T-helper 22 cell (primary cell): ENCODE measurements around the gene OXER1.

Source experiments
- DNase-seq: peaks from one replicate; pipeline ENCODE4 v3.0.0-alpha.2; 2020; ENCODE audit warnings: low read depth

The OXER1 gene

DNA sequence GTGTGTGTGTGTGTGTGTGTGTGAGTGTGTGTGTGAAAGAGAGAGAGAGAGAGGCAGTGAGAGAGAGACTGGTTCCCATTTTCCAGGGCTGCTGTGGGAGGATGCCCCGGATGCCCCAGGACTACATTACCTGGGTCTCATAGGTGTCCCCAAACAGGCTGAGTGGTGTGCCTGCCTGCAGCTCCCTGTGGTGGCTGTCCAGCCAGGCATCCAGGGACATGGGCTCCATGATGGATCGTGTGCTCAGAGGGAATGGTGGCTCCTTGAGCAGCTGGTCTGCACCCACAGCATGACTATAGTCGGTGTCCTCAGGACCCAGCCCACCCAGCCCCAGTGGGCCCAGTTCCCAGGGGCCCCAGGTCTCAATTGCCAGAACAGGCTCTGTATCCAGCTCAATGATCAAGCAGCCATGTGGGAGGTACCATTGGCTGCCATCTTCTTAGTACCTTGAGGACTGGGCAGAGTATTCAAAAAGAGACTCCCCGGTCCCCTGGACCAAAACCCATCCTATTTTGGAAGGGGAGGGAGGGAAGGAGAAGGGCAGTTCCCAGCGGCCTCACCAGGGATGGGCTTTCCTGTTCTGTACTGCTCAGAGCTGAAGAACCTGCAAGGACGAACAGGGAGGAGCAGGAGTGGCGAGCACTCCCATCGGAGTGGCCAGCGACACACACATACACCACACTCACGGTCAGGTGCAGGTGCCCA is 5.8 kb upstream of the OXER1 start:
- DNase-seq, result no peak

DNA sequence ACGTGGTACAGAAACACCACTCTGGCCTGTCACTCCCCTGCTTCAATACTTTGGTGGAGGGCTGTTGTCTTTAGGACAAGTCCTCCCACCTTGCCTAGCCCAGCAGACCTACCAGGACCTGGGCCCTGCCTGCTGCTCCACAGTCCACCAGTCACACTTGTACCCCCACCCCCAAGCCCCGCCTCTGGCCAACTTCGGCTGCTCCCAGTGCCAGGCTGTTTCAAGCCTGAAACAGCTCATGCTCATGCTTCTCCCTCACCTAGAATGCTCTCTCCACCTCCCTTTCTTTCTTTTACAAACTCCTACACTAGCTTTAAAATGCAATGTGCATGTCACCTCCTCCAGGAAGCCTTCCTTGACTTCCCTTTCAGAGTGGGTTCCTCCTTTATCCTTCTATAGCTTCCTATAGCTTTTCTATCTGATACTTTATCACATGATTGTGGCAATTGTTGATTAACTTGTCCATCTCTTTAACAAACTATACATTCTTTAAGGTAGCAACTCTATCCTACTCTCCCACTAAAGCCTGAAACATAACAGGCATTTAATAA is 4.8 kb upstream of the OXER1 start:
- DNase-seq, result no peak

DNA sequence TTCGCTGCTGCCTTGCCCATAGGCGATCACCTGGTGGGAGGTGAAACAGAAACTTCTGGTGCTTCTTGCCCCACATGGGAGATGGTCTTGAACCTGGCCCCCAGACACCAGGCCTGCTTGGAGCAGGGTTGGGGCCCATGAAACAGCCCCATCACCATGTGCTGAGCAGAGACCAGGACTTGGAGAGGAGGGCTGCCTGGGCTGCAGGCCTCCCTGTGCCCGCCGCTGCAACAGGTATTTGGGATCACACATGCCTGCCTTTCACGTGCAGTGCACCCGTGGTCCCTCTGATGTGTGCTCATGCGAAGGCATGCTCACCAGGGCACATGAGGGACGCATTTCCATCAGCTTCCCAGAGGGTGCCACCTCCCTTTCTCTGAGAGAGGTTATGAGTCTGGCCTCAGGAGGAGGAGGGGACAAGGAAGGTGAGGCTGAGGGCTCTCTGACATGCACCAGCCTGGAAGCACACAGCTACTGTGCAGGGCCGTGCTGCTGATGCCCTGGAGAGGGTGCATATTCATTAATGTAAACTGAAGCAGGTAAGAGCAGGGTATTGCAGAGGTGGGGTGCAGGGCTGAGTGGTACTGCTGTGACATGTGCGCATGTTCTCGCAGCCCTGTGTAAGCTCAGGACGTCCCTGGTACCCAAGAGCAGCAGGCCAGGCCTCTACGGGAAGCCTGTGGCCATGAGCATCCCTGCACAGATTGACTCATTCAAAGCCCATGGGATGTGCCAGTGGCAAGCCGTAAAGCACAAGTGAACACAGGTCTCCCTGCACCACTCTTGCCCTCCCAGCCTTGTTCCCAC is 4.2 kb upstream of the OXER1 start:
- no peak for DNase-seq

DNA sequence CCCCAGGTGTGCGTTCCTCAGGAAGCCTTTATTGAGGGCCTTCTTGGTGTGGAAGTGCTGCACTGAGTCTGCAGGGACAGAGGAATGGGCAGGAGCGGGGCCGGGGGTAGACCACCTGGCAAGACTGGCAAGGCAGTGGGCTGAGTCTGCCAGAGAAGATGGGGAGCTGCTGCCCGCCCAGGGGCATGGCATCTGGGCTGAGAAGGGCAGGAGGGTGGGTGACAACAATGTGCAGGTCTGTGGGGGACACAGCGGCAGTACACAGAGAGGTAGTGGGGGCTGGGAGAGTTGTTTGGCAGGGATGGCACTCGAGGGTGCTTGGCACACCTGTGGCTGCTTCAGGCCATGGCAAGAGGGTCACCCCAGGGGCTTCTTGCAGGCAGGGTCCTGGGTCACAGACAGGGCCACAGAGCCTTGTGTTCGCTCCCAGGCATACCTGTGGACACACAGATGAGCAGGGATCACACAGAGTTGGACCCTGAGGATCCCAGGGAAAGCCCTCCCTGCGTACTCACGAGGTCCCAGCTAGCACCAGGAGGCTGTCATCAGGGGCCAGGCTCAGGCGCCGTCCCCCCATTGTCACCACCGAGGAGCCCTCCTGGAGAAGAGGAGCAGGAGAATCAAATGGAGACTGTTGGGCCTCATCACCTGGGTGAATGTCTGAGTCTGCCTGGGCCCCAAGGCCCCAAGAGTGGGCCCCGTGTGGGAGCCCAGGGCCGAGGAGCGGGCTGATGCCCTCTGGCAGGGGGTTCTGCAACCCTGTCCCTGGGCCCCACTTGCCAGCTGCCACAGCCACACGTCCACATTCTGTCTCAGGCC is 3.4 kb upstream of the OXER1 start:
- DNase-seq, result no peak

DNA sequence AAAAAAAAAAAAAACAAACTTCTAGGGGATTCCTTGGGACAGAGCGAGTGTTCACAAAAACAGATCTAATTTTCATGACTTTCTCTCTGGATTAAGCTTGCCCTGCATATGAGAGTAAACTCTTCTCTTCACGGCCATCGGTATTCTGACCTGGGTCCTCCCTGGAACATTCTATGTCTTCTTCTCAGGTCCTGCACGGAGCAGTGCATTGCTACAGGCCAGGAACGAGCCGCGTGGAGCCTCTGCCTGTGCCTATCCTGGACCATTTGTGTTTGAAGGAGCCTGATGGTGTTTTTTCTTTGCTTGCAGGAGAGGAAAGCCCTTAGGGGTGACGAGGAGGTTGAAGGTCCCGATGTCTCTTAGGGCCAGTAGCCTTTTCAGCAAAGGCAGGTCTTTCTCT is 1.8 kb upstream of the OXER1 start:
- DNase-seq, result no peak

DNA sequence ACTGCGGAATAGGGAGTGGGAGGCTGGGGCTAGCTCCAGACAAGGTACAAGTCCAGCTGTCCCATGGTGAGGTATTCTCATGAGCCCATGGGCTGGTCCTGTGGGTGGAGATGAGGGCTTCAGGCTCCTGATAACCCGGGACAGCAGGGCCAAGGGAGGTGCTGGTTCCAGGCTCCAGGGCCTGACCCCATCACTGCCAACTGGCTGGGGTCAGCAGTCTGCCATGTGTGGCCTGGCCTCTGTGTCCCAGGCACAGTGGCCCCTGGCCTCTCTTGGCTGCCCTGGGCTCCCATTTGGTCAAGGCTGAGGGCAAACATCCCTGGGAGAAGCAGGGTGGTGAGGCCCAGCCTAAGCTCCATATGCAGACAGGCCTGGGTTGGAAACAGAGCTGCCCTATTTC is 966 bp upstream of the OXER1 start:
- no peak for DNase-seq

DNA sequence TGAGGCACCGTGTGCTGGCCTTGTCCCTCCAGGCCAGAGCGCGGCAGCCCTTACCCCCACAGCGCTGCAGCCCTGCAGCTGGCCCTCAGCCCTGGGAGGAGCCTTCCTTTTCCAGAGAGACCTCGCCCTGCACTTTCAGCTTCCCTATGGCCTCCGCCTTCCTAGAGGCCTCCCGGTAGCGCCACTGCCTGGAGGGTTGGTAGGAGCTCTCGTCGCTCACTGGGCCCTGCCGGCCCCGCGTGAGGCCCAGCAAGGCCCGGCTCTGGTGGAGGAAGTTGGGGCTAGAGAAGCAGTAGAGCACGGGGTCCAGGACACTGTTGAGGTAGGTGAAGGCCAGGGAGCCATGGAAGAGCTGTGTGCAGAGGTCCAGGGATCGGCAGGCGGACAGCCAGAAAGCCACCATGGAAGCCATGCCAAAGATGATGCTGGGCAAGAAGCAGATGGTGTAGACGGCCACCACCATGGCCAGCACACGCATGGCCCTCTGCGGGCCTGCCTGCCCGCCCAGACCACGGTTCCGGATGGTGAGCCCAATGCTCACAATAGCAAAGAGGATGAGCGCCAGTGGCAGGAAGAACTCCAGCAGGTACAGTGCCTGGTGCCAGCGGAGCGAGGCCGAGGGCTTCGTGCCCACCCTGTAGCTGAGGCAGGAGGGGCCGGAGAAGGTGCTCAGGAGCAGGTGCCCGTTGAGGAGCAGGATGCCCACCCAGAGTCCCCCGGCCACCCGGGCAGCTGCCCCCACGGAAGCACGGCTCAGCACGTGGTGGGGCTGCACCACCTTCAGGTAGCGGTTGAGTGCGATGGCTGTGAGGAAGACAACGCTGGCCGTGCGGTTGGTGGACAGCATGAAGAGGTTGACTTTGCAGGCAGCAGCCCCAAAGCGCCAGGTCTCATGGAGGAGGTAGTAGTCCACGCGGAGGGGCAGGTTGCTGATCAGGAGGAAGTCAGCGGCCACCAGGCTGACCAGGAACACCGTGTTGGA is 821 bp downstream of the OXER1 start:
- DNase-seq, result no peak

DNA sequence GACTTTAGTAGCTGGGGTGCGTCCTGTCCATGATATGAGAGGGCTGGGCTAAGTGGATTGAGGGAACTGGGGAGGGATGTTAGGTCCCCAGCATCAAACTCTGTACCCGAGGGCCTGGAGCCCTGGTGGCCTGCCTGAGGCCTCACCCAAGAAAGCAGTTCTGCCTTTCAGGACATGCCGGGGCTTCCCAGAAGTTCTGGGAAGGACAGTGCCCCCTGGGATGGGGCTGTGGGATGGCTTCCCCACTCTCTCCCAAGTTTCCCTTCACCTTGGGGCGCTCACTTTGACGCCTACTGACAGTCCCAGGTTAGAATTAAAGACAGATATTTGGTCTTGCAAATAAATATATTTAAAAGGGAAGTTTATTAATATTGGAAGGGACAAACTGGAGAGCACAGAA is 1.8 kb downstream of the OXER1 start:
- DNase-seq, result no peak

DNA sequence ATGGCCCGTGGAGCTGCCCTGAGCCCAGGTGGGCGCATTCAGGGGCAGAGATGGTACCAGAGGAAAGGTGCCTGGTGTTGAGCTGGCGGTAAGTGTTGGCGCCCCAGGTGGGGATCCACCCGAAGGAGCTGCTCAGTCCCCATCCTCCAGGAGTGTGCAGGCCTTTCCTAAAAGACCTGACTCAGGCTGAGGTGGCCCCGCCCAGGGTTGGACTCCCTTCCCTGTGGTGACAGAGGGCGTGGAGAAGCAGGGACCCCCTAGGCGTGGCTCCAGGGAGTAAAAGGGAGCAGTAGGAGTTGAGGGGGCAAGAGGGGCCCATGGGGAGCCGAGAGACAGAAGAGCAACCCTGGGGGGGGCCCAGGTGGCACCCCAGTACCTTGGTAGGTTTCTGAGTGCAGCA is 2.4 kb downstream of the OXER1 start:
- no peak for DNase-seq

DNA sequence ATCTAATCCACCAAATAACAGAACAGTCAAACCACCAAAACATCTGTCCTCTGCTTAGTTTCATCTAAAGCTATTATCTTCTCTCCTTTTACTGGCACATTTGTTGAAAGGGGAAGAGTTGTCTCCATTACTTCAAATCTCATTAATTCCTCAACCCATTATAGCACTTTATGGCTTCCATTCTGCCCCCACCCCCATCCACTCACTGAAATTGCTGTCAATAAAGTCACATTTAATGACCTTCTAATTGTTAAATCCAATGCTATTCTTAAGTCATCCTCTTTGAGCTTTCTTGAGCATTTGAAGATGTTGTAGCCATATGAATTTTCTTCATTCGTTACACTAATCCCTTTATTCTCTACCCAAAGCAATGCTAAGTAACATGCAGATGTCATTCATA is 5.2 kb downstream of the OXER1 start:
- no peak for DNase-seq

DNA sequence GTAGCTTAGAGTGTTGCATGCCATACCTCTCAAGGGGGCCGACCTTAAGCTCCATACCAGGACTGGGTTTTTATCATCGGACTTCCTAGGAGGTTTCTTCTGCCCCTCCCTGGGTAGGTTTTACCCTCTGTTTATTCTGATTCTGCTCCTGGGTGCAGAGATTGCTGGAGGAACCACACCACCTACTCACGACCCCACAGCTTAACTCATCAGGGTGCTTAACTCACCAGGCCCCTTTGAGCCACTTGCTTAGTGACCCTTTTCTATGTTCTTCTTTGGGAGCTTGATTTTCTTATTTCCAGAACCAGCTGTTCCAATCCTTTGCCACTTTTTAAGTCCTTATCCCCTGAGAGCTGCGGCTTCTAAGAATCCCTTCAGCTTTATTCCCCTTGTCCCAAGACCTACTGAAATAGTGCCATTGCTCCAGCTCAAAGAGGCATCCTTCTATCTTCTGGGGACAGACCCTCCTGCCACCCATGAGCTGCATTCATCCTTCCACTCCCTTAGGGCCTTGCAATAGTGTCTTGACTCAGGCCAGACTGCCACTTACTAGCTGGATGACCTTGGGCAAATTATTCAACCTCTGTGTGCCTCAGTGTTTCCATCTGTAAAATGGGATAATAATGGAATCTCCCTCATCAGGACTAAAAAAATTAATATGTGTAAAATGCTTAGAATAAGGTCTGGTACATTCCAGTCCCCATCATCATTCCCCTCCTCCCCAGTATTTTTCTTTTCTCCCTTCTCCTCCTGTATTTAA is 5.8 kb downstream of the OXER1 start:
- no peak for DNase-seq

DNA sequence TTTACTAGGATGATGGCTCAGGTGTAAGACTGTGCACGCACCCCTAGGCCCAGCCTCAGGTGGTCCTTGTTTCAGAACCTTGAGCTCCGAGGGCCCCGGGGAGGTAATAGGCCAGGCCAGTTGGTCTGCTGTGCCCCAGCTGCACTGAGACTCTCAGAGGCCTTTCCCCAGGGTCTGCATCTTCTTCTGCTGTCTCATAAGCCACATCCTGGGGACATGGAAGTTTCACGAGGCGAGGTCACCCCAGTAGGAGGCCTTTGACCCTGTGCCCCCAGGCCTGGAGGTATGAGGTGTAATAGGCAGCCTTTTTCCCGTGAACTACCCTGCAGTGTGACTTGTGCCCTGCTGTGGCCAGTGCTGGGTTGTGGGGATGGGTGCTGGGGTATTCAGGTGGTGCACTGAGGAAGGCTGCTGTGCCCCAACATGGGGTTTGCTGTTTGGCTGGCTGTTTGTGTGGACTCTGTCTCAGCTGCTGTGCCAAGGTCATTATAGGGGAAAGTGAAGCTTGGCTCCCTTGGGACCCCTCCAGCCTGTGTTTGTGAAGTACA is 6.9 kb downstream of the OXER1 start:
- no peak for DNase-seq

DNA sequence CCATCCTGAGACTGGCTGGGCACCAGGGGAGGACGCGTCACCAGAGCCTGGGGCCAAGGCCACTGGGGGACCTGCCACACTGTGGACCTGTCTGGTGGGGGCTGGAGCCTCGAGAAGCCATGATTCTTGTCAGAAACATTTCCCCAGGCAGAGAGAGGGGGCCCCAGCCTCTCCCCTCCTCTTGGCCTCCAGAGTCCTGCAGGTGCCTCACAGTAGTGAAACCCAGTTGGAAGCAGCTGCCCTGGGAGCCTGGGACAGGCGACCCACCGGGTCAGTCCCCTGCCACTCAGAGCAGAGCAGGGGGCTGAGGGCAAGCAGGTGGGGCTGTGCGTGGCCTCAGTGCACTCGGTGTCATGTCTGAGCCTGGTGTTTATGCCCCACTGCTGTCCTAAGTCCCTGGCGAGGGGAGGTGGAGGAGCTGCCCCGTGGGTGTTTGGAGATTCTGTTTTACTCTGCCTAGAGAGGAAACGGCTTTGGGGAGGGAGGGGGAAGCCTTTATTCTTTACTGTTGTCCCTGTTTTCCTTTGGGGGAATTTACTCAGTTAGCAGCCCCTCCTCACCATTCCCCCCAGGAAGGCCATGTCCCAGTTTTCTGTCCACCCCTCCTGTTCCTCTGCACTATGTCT is 7.7 kb downstream of the OXER1 start:
- DNase-seq, result no peak

DNA sequence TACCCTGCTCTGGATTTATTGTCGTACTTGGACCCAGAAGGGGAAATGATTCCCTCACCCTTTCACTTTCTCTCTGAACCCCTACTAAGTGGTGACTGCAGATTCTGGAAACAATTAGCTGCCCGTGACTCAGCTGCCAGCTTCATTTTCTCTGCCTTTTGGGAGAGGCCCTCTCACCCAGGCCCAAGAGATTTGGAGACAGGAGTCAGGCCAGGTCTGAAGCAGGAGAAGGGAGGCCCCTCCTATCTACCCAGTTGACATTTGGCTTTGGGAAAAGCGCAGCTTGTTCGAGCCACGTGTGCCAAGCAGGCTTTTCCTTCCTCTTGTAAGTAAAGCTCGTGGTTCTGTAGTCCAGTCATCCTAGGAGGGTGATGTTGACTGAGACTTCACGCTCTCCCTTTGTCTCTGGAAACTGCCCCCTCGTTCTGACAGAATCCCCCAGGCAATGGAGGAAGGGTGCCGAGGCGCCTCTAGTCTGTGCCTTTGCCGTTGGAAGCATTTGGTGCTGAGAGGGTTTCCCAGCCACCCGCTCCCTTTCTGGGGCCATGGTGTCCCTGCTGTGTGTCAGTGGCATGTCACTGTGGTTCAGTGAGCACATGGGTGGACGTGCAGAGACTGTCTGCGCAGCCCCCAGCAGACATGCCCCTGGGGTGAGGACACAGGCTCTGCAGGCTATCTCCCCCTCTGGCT is 8.6 kb downstream of the OXER1 start:
- DNase-seq, result no peak

DNA sequence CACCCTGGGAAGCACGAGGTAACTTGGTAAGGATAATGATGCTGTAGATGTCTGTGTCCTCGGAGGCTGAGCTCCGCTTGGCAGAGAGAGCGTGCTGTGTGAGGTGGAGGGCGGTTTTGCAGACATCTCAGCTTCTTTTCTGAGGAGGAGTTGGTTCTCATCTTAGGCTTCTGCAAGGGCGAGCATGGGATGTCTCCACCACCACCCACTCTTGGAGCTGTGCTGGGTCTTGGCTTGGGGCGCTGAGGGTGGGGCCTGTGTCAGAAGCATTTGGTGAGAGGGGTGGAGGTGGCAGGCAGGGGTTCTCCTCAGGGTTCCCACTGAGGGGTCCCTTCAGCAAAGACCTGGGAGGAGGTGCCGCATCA is 9.2 kb downstream of the OXER1 start:
- DNase-seq, result no peak

DNA sequence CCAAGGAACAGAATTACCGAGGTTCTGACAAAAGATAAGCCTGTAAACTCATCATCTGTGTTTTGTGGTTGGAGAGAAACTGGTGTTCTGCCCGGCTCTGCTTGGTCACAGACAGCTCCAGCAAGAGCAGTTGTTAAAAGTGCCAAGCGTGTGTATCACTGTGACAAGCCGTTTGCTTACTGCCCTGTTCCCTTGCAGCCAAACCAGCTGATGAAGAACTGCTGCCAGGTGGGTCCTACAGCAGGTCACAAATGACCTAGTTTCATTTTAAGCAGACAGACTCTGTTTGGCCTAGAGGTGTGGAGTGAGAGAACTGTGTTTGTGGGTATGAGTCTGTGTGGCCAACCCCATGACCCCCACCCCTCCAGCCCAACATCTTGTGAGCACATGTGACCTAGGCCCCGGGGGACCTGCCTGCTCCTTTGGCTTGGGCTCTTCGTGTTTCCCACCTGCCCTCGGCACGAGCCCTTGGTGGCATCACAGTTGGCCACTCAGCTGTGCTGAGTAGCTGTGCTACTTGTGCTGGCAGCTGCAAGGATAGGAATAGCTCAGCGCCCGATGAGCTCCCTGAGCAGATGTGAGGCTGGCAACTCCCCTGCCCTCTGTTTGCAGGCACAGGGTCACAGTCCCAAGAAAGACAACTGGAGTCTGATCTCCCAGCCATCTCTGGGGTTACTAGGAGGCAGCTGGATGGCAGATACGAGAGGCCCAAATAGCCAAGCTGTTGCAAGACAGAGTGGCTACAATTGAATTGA is 9.7 kb downstream of the OXER1 start:
- no peak for DNase-seq

DNA sequence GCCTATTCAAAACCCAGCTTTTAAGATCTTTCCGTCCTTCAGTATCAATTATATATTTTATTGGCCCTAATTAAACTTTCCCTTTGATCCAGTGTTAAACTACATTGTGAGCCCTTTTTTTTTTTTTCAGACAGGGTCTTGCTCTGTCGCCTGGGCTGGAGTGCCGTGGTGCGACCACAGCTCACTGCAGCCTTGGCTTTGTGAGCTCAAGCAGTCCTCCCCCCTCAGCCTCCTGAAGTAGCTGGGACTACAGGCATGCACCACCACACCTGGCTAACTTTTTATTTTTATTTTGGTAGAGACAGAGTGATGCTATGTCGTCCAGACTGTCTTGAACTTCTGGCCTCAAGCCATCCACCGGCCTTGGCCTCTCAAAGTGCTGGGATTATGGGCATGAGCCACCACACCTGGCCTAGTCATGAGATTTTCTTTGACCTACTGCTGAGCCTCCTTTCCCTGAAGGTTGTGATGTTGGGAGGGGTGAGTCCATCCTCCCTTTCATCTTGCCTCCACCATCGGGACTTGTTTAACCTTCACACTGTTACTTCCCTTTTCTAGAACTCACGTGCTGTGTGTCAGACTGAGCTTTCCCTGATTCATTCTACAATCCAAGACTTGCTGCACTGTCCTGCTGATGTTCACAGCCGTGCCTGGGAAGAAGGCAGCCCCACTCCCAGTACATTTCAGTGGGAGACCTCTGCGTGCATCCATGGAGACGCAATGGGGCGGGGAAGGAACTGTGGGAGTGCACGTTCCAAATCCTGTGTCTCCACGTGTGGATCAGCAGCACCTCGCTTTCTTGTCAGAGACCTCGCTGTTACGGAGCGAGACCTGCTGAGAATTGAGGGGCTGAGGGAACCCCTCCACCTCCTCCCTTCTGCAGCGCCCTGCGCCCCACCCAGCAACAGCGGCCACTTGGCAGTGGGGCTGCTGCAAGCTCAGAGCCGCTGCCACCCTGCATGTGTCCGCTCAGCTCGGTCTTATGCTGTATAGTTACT is 10.8 kb downstream of the OXER1 start:
- DNase-seq, result no peak
